Measurements from ENCODE around the gene OR2T35.
A peak's percentile ranks its signal among the peaks of the same experiment; 100 is the strongest.

OR2T35 gene

DNA sequence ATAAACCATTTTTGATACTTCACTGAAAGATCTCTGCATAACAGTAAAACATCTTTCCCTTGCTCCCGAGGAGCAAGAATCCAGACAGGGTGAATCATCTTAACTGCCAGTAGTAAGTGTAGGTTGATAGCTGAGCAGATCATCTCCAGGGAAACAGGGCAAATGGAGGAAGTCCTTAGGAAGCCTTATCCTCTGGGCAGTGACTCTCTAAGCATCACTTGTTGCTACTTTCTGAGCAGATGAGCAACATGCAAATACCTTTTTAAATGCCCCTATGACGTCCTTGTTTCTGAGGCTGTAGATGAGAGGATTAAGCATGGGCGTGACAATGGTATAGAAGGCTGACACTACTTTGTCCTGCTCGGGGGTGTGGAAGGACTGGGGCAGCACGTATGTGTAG is 19.1 kb downstream of the OR2T35 start:
- no peak for DNase-seq

DNA sequence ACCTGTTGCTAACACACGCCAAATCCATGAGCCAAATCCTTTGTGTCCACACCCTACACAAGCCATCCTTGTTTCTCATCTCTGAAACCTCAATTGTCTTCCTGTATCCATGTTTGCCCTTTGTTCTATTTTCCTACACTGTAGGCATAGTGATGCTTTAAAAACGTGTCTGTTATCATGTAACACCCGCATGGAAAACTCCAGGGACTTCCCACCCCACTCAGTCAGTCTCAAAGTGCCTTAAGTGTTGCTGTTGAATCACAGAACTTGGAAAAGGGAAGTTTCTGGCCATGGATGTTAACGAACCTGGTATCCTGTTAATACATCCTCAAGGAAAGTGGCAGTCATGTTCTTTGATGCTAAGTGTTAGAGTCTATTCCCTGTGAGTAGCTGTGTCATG is 19.9 kb downstream of the OR2T35 start:
- DNase-seq = no peak

DNA sequence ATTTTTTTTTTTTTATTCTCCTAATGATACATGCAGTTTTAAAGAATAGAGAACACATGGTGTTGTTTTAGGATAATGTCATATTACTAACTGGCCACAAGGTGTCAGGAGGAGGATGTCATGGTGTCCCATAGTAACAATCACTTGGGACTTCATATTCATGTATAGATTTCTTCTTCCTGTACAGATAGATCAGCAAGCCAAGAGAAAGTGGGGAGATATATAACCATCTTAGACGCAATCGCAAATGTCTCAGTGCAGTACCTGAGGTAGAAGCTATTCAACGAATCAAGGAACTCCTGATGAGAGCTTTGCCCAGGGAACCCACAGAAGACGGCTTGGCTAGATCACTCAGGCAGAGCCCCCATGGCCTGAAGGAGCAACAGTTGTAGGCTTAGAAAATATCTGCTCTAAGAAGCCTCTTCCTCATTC is 22.5 kb downstream of the OR2T35 start:
- DNase-seq = peak; percentile 5

DNA sequence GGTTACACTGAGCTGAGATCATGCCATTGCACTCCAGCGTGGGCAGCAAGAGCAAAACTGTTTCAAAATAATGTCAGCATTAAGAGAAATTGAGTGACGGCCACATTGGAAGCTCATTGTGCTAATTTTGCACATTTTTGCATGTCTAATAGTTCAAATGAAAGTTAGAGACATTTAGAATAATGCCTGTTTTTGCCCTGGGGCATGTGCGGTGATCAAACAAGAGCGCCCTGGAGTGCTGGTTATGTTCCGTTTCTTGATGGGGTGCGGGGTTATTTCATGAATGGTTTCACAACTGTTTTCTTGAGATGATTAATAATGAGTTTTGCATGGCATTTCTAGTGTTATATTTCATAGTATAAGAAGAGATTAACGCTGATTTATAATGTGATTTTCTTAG is 23.3 kb downstream of the OR2T35 start:
- DNase-seq = no peak

DNA sequence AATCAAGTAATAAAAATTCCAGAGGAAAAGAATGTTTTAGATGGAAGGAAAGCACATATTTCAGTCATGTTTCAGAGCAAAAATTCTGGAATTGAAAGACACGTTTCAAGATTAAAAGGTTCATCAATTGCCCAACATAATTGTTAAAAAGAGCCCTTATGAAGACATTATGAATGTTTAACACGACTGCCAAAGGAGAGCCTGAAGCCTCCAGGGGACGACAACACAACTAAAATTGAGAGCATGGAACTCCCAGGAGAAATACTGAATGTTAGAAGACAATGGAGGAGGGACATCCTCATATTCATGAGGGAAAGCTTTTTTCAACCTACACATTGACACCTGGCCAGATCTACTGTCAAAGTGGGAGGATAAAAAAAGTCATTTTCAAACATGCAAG is 26.2 kb downstream of the OR2T35 start:
- peak; percentile 25 for DNase-seq

DNA sequence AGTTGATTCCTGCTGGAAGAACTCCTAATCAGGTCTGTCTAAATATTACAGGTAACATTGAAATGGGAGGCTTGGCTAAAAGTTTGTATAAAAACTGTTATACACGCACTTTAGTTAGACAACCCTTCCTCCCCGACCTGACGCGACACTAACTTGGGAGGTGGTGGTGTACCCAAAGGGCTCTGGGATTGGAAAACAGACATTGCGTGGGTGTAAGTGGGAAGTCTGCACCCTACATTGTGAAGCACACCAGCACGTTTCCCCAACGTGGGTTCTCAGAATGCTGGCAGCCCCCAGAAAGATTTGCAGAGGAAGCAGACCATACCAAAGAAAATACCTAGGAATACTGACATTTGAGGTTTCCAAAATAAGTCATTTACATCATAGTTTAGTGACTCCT is 27.0 kb downstream of the OR2T35 start:
- no peak for DNase-seq

DNA sequence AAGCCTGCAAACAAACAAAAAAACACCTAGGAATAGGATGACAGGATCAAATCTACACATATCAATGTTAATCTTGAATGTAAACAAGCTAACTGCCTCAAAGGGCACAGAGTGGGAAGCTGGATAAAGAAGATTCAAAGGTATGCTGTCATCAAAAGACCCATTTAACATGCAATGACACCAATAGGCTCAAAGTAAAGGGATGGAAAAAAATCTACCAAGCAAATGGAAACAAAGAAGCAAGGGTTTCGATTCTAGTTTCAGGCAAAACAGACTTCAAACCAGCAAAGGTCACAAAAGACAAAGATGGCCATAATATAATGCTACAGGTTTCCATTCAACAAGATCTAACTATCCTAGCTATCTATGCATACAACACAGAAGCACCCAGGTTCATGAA is 31.3 kb downstream of the OR2T35 start:
- DNase-seq = no peak

DNA sequence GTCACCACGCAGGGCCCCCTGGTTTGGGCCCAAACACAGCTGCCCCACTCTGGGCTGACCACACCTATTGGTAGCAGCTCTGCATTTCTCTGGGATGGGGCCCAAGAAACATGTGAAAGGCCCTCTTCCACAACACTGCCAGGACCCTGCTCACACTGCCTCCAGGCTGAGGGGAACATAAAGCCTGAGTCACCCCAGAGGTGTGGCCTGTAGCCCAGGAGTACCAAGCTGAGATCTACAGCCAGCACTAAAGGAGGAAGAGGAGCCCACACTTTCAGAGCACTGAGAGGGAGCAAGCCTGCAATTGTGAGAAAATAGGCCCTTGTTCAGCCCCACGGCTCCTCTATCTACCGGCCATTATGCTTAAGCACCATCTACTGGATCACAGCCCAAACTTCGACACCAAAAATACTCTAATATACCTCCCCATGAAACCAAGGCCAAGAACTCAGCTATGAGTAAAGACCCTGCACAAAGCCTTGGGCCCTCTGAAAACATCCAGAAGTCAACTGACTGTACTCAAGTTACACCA is 33.1 kb downstream of the OR2T35 start:
- no peak for DNase-seq

DNA sequence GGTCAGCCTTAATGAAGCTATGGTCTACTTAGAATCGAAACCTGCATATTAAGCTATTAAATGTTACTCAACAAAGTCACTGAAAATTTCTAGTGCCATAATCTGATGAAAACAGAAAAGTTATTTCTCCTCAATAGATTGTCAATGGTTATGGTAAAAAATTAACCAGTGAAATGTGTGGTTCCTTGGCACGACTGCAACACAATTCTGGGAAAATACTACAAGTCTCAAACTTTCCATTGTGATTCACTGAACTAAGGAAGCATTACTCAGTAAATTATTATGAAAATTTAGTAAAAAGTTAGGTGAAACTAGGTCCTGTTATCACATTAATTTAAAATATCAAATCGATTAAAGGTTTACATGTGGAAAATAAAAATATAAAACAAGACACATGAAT is 34.8 kb downstream of the OR2T35 start:
- DNase-seq = no peak

DNA sequence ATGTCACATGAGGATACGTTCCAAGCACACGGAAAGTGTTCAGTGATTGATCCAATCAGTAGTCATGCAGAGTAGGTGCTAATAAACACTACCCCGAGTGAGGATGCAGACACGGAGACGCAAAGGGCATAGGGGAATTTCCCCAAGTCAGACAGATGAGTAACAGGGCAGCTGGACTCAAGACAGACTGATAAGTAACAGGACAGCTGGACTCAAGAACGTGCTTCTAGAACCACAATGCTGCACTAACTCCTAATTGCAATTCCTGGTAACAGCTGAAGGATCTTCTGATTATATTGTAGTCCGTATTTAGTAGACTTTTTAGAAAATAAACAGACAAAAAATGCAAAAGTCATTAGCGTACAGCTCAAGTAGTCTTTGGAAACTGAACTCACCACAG is 45.7 kb downstream of the OR2T35 start:
- DNase-seq = no peak

DNA sequence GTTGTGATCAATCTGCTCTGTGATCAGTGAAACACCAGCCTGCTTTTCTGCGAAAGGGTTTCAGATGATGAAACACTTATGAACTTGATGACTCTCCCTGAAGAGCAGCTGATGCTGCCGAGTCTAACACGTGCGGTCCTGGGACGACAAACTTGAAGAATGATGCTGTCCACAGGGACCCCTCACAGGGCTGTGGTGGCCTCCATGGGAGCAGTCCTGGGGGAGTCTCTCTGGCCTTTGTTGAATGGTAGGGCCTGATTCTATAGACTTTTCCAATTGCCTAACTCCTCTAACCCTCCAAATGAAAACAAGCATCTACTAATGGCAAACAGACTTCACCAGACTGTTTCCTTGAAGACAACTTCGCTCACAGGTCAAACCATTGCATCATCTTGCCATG is 47.5 kb downstream of the OR2T35 start, which contains the start of gene OR2T10:
OR2T10 (minus strand) TSS at position 112 of the 400 bp plus-strand sequence. CDS start 3,932 bp downstream, outside the sequence.
- DNase-seq = no peak

DNA sequence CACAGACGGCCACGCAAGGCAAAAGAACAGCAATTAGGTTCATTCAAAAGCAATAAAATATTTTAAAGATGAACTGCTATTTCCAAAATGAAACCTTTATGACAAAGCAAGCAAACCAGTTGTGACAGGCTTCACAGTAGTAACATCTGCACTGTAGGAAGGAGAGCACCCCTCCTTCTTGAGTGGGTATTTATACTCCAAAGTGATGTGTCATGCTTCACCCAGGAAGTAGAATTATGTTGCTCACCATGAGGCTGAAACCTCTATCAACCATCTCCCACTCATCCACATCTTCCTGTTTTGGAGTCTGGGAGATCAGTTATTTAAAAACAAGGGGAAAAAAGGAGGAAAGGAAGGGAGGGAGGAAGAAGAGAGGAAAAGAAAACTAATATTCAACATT is 48.5 kb downstream of the OR2T35 start:
- DNase-seq = no peak

DNA sequence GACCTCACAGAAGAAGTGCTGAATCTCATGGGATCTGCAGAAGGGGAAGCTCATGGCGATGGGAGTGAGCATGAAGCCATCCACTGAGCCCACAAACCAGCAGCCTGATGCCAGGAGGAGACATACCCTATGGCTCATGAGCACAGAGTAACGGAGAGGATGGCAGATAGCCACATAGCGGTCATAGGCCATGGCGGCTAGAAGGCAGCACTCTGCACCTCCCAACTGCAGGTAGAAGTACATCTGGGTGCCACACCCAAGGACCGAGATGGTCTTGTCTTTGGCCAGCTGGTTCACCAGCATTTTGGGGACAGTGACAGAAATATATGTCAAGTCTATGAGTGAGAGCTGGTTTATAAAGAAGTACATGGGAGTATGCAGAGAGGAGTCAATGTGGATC is 51.9 kb downstream of the OR2T35 start:
- DNase-seq = no peak

DNA sequence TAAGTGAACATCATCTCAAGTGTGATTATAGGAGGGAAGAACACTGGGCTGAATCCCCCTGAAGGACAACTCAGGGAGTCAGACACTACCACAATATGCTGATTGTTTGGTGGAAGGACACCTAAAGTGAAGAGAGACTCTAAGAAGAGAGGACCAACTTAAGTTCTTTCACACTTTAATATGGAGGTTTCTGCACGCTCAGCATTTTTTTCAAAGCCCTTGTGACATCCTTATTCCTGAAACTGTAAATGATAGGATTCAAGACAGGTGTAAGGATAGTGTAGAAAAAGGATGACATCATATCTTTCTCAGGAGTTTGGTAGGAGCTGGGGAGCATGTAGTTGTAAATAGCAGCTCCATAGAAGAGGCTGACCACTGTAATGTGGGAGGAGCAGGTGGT is 52.4 kb downstream of the OR2T35 start:
- DNase-seq = no peak

DNA sequence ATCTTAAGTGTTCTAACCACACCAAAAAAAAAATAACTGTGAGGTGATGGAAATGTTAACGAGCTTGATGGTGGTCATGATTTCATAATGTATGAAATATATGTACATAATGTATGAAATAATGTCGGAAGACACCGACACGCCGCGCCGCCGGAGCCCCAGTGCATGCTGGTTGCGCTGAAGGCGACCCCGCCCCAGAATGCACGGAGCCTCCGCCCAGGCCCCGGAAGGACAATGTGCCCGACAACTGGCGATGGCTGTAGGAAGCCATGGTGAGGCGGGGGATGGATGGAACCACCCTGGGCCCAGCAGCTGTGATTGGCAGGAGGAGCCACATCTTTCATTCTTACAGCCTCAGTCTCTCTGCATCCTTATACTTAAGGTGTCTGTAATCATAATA is 55.0 kb downstream of the OR2T35 start:
- DNase-seq = no peak

DNA sequence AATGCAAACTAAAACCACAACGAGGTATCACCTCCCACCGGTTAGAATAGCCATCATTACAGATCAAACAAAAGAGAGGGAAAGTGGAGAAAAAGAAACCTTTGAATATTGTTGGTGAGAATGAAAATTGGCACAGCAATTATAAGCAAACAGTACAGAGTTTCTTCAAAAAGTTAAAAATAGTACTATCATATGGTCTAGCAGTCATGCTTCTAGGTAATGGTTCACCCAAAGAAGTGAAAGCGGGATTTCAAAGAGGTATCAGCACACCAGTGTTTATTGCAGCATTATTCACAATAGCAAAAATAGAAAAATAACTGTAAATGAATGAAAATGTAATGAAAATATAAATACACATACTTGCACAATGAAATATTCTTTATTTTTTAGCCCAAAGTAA is 55.7 kb downstream of the OR2T35 start:
- no peak for DNase-seq

All from NCI-H345 (cell line).